Ishikawa (cell line): Measurements from ENCODE around the gene HSF5.

Source experiments
- CREB1 ChIP-seq: IDR thresholded peaks from 2 replicates; pipeline ENCODE4 v1.6.1; 2012; ENCODE audit warnings: low read depth
- EP300 ChIP-seq: IDR thresholded peaks from 2 replicates; pipeline ENCODE4 v1.6.1; 2012; ENCODE audit warnings: borderline replicate concordance
- FOXM1 ChIP-seq: IDR thresholded peaks from 2 replicates; pipeline ENCODE4 v1.6.1; 2012; ENCODE audit warnings: low read depth, borderline replicate concordance
- NFIC ChIP-seq: IDR thresholded peaks from 2 replicates; pipeline ENCODE4 v1.6.1; 2012
- RAD21 ChIP-seq: IDR thresholded peaks from 2 replicates; pipeline ENCODE4 v1.6.1; 2012; ENCODE audit warnings: low read depth
- REST ChIP-seq: IDR thresholded peaks from 2 replicates; pipeline ENCODE4 v1.6.1; 2012; ENCODE audit warnings: low read depth, mild to moderate bottlenecking
- TCF12 ChIP-seq: IDR thresholded peaks from 2 replicates; pipeline ENCODE4 v1.6.1; 2012; ENCODE audit warnings: low read depth
- TEAD4 ChIP-seq: IDR thresholded peaks from 2 replicates; pipeline ENCODE4 v1.6.1; 2012
- USF1 ChIP-seq: IDR thresholded peaks from 2 replicates; pipeline ENCODE4 v1.6.1; 2012
- YY1 ChIP-seq: IDR thresholded peaks from 2 replicates; pipeline ENCODE4 v1.6.1; 2012; ENCODE audit warnings: low read depth
- ZBTB7A ChIP-seq: IDR thresholded peaks from 2 replicates; pipeline ENCODE4 v1.6.1; 2012; ENCODE audit warnings: low read depth
- TF ChIP-seq, protein P1 (sequence below): IDR thresholded peaks from 2 replicates; pipeline ENCODE4 v1.6.1; 2012

DNA sequence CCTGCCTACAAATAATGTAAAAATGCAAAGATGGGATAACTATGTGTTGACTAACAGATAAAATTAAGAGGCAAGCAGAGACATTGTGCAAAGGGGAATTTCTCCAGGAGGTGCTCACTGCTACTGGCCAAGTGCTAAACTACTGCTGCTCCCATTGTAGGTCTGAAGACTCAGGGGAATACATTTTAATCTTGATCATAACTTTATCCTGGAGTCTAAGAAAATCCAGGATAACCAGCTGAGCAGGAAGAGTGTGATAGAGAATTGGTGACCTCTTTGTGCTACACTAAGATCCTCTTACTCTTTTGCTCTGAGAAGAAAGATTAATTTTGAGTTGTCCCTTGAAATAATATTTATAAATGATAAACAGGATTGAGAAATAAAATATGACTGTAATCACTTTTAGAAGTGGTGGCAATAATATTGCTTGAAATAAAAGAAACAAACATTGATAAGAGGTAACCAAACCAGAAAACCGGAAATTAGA lies 76.8 kb downstream of the HSF5 start:
- TF ChIP-seq USF1 (no peak), ZBTB7A (no peak), CREB1 (no peak), RAD21 (no peak), NFIC (no peak), YY1 (no peak), FOXM1 (no peak), TCF12 (no peak), REST (no peak), EP300 (no peak), TEAD4 (no peak)
- TF ChIP-seq, protein P1, sequence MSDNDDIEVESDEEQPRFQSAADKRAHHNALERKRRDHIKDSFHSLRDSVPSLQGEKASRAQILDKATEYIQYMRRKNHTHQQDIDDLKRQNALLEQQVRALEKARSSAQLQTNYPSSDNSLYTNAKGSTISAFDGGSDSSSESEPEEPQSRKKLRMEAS = no peak
